ENCODE results near the gene ACSS3. TPM values are rescaled to one million over a fixed set of nuclear protein-coding genes. Genes with fewer than 3 reads are reported as not detected.

ACSS3 gene
- total and polyA plus RNA-seq, 2 donors (not counting 3 experiments of a cell fraction or from before 2014, with no cell fraction given) = 0.12 to 0.86 TPM

DNA sequence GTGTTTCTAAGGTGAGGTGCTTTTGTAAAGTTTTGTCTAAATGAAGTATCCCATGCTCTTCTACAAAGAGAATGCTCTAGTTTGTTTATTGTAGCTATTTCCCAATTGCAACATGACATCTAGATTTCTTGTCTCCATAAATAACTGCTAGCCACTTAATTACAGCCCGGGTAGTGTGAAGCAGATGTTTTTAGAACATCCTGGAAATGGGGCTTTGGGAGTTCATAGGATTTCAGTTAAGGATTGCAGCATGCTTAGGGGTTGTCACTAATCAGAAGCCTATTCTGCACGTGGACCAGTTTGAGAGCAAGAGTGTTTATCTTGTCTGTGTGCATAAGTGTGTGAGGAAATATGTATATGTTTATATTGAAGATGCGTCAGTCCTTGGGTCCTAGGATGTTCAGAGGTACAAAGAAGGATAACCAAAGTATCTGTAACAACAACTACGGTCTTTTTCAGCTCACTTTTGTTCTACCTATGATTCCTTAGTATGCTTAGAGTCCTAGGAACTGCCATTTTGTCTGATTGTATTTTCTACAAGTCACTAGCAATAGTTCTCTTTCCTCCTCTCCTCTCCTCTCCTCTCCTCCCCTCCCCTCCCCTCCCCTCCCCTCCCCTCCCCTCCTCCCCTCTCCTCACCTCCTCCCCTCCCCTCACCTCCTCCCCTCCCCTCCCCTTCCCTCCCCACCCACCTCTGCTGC, 135.3 kb downstream of the ACSS3 start:
- H3K36me3 ChIP-seq (ENCODE audit: control insufficient read depth in 2 of 2, extremely low read depth in 1 of 2, insufficient read depth in 2 of 2, low read length in 2 of 2) = no peaks in the 10 kb centered on the region
- ChIA-PET CTCF (no interaction called here), POLR2A (no interaction called here)
- DNase-seq (ENCODE audit: low read depth, low spot score) (no peak), FAIRE-seq (no peak)
- BruUV-seq (replicated peaks) = no TSS peak
- H3K4me3 ChIP-seq (replicated peaks in 1 of 3; ENCODE audit: insufficient read depth in 1 of 3, low read depth in 1 of 3, low read length in 3 of 3) = no peak overlapping the region
- H3K9me3 ChIP-seq (replicated peaks; ENCODE audit: control insufficient read depth, insufficient read depth, low read length) = no peaks in the 10 kb centered on the region
- H3K4me1 ChIP-seq (ENCODE audit: control insufficient read depth, extremely low read depth, insufficient read depth, low read length) = peaks cover 19% of the 10 kb centered on the region
- no peaks in the 10 kb centered on the region for H3K9me1 ChIP-seq (replicated peaks; ENCODE audit: control insufficient read depth, extremely low read depth, insufficient read depth, low read length)
- no peak overlapping the region for H3K9ac ChIP-seq (replicated peaks; ENCODE audit: extremely low read depth, insufficient read depth, low read length)
- TF ChIP-seq MAX (IDR thresholded peaks at IDR 0.05; ENCODE audit: insufficient read depth, insufficient read length) (no peak), MYC (IDR thresholded peaks at IDR 0.05; ENCODE audit: low read depth, low read length) (no peak), JUN (IDR thresholded peaks at IDR 0.05; ENCODE audit: borderline replicate concordance, insufficient read depth, insufficient read length, low read depth) (no peak), FOS (IDR thresholded peaks at IDR 0.05; ENCODE audit: borderline replicate concordance, insufficient read depth, low read length) (no peak), EZH2 (IDR thresholded peaks at IDR 0.05; ENCODE audit: borderline replicate concordance, low read depth, low read length, severe bottlenecking) (no peak), GATA2 (IDR thresholded peaks at IDR 0.05; ENCODE audit: insufficient read depth, insufficient read length, low read depth, low read length) (no peak), POLR2AphosphoS5 (IDR thresholded peaks at IDR 0.05; ENCODE audit: insufficient read depth, low read depth, low read length) (no peak), POLR2A (IDR thresholded peaks at IDR 0.05; ENCODE audit: low read depth, low read length) (no peak)
- TF ChIP-seq, protein P1, sequence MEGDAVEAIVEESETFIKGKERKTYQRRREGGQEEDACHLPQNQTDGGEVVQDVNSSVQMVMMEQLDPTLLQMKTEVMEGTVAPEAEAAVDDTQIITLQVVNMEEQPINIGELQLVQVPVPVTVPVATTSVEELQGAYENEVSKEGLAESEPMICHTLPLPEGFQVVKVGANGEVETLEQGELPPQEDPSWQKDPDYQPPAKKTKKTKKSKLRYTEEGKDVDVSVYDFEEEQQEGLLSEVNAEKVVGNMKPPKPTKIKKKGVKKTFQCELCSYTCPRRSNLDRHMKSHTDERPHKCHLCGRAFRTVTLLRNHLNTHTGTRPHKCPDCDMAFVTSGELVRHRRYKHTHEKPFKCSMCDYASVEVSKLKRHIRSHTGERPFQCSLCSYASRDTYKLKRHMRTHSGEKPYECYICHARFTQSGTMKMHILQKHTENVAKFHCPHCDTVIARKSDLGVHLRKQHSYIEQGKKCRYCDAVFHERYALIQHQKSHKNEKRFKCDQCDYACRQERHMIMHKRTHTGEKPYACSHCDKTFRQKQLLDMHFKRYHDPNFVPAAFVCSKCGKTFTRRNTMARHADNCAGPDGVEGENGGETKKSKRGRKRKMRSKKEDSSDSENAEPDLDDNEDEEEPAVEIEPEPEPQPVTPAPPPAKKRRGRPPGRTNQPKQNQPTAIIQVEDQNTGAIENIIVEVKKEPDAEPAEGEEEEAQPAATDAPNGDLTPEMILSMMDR (IDR thresholded peaks at IDR 0.05; ENCODE audit: extremely low read depth in 1 of 2, insufficient read depth in 1 of 2, low read depth in 1 of 2, low read length in 2 of 2) = no peak
- no peak overlapping the region for H2AFZ ChIP-seq (ENCODE audit: low read depth, low read length)
- no peak overlapping the region for H3K27ac ChIP-seq (ENCODE audit: insufficient read depth, low read depth, low read length)
- dilution Hi-C loops (cut with MboI; ENCODE audit: extremely low pct_ligation_motif_present, low sequenced_read_pairs) (no loop called here), intact Hi-C loops (cut with micrococcal nuclease) (loop anchor here (5.0 kb wide), 1 partner anchor 136 kb away; the partner anchor contains the start of gene ACSS3)
- H3K4me2 ChIP-seq (ENCODE audit: insufficient read depth, low read length) = no peak overlapping the region
- no peaks in the 10 kb centered on the region for H4K20me1 ChIP-seq (replicated peaks; ENCODE audit: control insufficient read depth, extremely low read depth, insufficient read depth, low read length)
- H3K27me3 ChIP-seq (ENCODE audit: control insufficient read depth in 2 of 2, insufficient read depth in 2 of 2, low read length in 2 of 2) = no peaks in the 10 kb centered on the region
- H3K79me2 ChIP-seq (ENCODE audit: control insufficient read depth, insufficient read depth, low read length) = no peaks in the 10 kb centered on the region

Measured in endothelial cell of umbilical vein (primary cell).